GM12878 (cell line): ENCODE data around the gene PRR11. TPM values are rescaled to one million over a fixed set of nuclear protein-coding genes. Genes with fewer than 3 reads are reported as not detected.

Experiments used
- ATAC-seq: fragments of 200-7000 bp; cut with Tn5 transposase; 3 replicates; pipeline ENCODE4 v1.9.1; 2020; ENCODE audit warnings: mild to moderate bottlenecking, moderate library complexity
- BruUV-seq: library from RNA; stranded (reverse); fragments of 400-500 nt; replicated peaks from 2 replicates; lab custom pipeline; 2021; lab: Mats Ljungman, UMichigan
- CTCF ChIA-PET: fragments of 300-600 bp; sonication (Branson Sonifier 250); formaldehyde crosslinking; extraction: SDS; loops from one replicate; lab custom pipeline; 2021; ENCODE audit warnings: inconsistent platforms; lab: Yijun Ruan, JAX
- POLR2A ChIA-PET: fragments of 350-600 bp; formaldehyde crosslinking; extraction: SDS; loops from one replicate; lab custom pipeline; 2021; ENCODE audit warnings: inconsistent platforms; lab: Charles Lee
- RAD21 ChIA-PET: fragments of 300-600 bp; sonication (Branson Sonifier 250); formaldehyde crosslinking; loops from one replicate; lab custom pipeline; 2023; ENCODE audit warnings: antibody characterized with exemption; ENCODE audit not compliant: unreplicated experiment; lab: Charles Lee
- SMC1A ChIA-PET: fragments of 300-600 bp; sonication (Branson Sonifier 250); formaldehyde crosslinking; loops from one replicate; lab custom pipeline; 2023; ENCODE audit not compliant: unreplicated experiment, uncharacterized antibody; lab: Charles Lee
- DNase-seq: peaks from one replicate; pipeline ENCODE4 v3.0.0-alpha.2; 2011; ENCODE audit warnings: low read depth, low spot score
- FAIRE-seq: peaks from 3 replicates; lab custom pipeline; 2011; peaks lifted over from hg19 to GRCh38; lab: Jason Lieb, UNC
- H2AFZ ChIP-seq: 2 replicates; pipeline ENCODE4 v1.6.0; 2011; ENCODE audit warnings: low read depth, low read length, control low read depth; ENCODE audit not compliant: control insufficient read depth
- H3K27ac ChIP-seq: 2 replicates; pipeline ENCODE4 v1.5.1; 2011; ENCODE audit warnings: control low read depth; ENCODE audit not compliant: control insufficient read depth, insufficient read depth
- H3K27me3 ChIP-seq, 2 experiments: replicated peaks in 1 of 2; 2 replicates each; pipeline versions ENCODE4 v1.6.0 to v1.6.1; 2011; ENCODE audit warnings: low read length in 1 of 2; ENCODE audit not compliant: control insufficient read depth in 2 of 2, insufficient read depth in 2 of 2
- H3K36me3 ChIP-seq, 2 experiments: 2 replicates each; pipeline ENCODE4 v1.5.1; 2011; ENCODE audit warnings: low read length in 1 of 2; ENCODE audit not compliant: control insufficient read depth in 2 of 2, insufficient read depth in 2 of 2
- H3K4me1 ChIP-seq: 2 replicates; pipeline ENCODE4 v1.6.1; 2011; ENCODE audit warnings: mild to moderate bottlenecking, low read length, moderate library complexity, mixed read lengths; ENCODE audit not compliant: control insufficient read depth, insufficient read depth
- H3K4me2 ChIP-seq: 2 replicates; pipeline ENCODE4 v1.6.0; 2011; ENCODE audit warnings: control low read depth; ENCODE audit not compliant: control insufficient read depth, insufficient read depth
- H3K4me3 ChIP-seq: fragments of 200-600 bp; sonication (generic); 2 replicates; pipeline ENCODE4 v1.5.1; 2016
- H3K79me2 ChIP-seq: 2 replicates; pipeline ENCODE4 v1.6.0; 2011; ENCODE audit warnings: low read length; ENCODE audit not compliant: control insufficient read depth, insufficient read depth
- H3K9ac ChIP-seq: 2 replicates; pipeline ENCODE4 v1.8.0; 2011; ENCODE audit warnings: low read length, control low read depth, mixed read lengths; ENCODE audit not compliant: control insufficient read depth, insufficient read depth
- H3K9me3 ChIP-seq: replicated peaks from 3 replicates; pipeline ENCODE4 v1.5.1; 2011; ENCODE audit warnings: mild to moderate bottlenecking, low read length; ENCODE audit not compliant: control insufficient read depth, insufficient read depth
- H4K20me1 ChIP-seq: 2 replicates; pipeline ENCODE4 v1.6.0; 2011; ENCODE audit not compliant: control insufficient read depth, insufficient read depth
- ATF7 ChIP-seq: fragments of 450-650 bp; IDR thresholded peaks from 2 replicates; pipeline ENCODE4 v1.6.1; 2016; ENCODE audit warnings: low read depth, mild to moderate bottlenecking
- BCL11A ChIP-seq: IDR thresholded peaks from 2 replicates; pipeline ENCODE4 v1.6.1; 2011; ENCODE audit warnings: low read depth, low read length
- HDAC6 ChIP-seq: fragments of 200-600 bp; sonication (generic); IDR thresholded peaks from one replicate; pipeline ENCODE4 v1.8.0; 2017; ENCODE audit warnings: antibody characterized with exemption; ENCODE audit not compliant: unreplicated experiment
- IKZF2 ChIP-seq, 2 experiments: fragments of 450-650 bp; IDR thresholded peaks; 2 replicates each; pipeline ENCODE4 v1.6.1; 2017; ENCODE audit warnings: mild to moderate bottlenecking in 2 of 2, moderate library complexity in 2 of 2
- IRF4 ChIP-seq: IDR thresholded peaks from 2 replicates; pipeline ENCODE4 v1.6.1; 2011; ENCODE audit warnings: low read depth, low read length
- JUNB ChIP-seq: IDR thresholded peaks from 2 replicates; pipeline ENCODE4 v1.6.1; 2016; ENCODE audit warnings: antibody characterized with exemption, mild to moderate bottlenecking
- PAX5 ChIP-seq: IDR thresholded peaks from 2 replicates; pipeline ENCODE4 v1.6.1; 2011; ENCODE audit warnings: low read depth, low read length, borderline replicate concordance
- PKNOX1 ChIP-seq: fragments of 450-650 bp; IDR thresholded peaks from 2 replicates; pipeline ENCODE4 v1.6.1; 2016; ENCODE audit warnings: mild to moderate bottlenecking
- POU2F2 ChIP-seq: IDR thresholded peaks from 3 replicates; pipeline ENCODE4 v1.6.1; 2011; ENCODE audit warnings: low read depth, mild to moderate bottlenecking, low read length, borderline replicate concordance
- RUNX3 ChIP-seq: IDR thresholded peaks from 2 replicates; pipeline ENCODE4 v1.6.1; 2012; ENCODE audit warnings: low read length, inconsistent platforms
- TCF12 ChIP-seq: IDR thresholded peaks from 2 replicates; pipeline ENCODE4 v1.6.1; 2011; ENCODE audit warnings: low read depth, mild to moderate bottlenecking, low read length
- YBX1 ChIP-seq: fragments of 450-650 bp; IDR thresholded peaks from 2 replicates; pipeline ENCODE4 v1.6.1; 2016; ENCODE audit warnings: antibody characterized with exemption
- WGBS: methylation state at CpG from one replicate; pipeline ENCODE4 v1.1.6; 2016; ENCODE audit warnings: low lambda C conversion rate; ENCODE audit not compliant: insufficient replicate concordance, insufficient coverage; ENCODE audit errors: missing lambda C conversion rate; 5-methylcytosine and 5-hydroxymethylcytosine counted together
- in situ Hi-C: fragments of 300-500 bp; cut with MboI; formaldehyde crosslinking; loops from 9 replicates; pipeline ENCODE4 v1.14.3; 2018; ENCODE audit warnings: mixed read lengths
- intact Hi-C: fragments of 100-400 bp; cut with micrococcal nuclease; formaldehyde crosslinking; loops from one replicate; pipeline ENCODE4 v1.14.2; 2022; ENCODE audit not compliant: unreplicated experiment
- polyA plus RNA-seq, 11 experiments: library from polyadenylated mRNA; depleted of rRNA in 4 of 11; unstranded in 6 of 11; stranded (reverse) in 5 of 11; fragments of >200 nt; fragmentation: Nextera tagmentation in 4 of 11; fragmentation: Illumina TruSeq in 1 of 11; extraction: Ambion mirVana in 4 of 11; extraction: Trizol in 1 of 11; gene quantifications; 1 replicate in 1 of 11; 2 replicates in 10 of 11; pipeline versions ENCODE4 v1.2.1 to v1.2.3, GENCODE V29; 2011 to 2016; ENCODE audit warnings: inconsistent platforms in 2 of 11, missing spikeins in 2 of 11, low read depth in 1 of 11
- total RNA-seq, 4 experiments: library from RNA; depleted of rRNA in 3 of 4; stranded (reverse); fragments of >200 nt in 3 of 4; fragmentation: Illumina TruSeq in 1 of 4; extraction: Trizol in 1 of 4; gene quantifications; 2 replicates each; pipeline versions ENCODE4 v1.2.1 to v1.2.3, GENCODE V29; 2013 to 2021

The PRR11 gene
- total and polyA plus RNA-seq, 10 of the 15 experiments (the other 5 are each of a cell fraction or from before 2014, with no cell fraction given) = 20.8 to 97.0 (median 48.3) TPM

- in situ Hi-C loops (no loop called here), intact Hi-C loops (no loop called here)
- no TSS peak for BruUV-seq
- 20% methylated on average over 6 of the region's 6 CpGs for WGBS
- Histone ChIP-seq H3K4me3 (no peak overlapping the region), H3K27me3 (no peaks in the 10 kb centered on the region), H3K27ac (peak overlapping the region; percentile 44), H2AFZ (no peak overlapping the region), H3K79me2 (peaks cover 4% of the 10 kb centered on the region), H3K9ac (no peak overlapping the region), H3K4me1 (peaks cover 9% of the 10 kb centered on the region), H3K36me3 (peaks cover 0 to 6% of the 10 kb centered on the region in 2 experiments; a peak in 3 of 4 replicates), H4K20me1 (no peaks in the 10 kb centered on the region), H3K9me3 (no peaks in the 10 kb centered on the region), H3K4me2 (0 out of 2 replicates have a peak overlapping the region, but pooled peaks have one; percentile 17)
- peak; percentile 84 for FAIRE-seq
- TF ChIP-seq PKNOX1 (peak; percentile 82), JUNB (peak; percentile 14; the same call in 1 of the 2 replicates), YBX1 (no peak), BCL11A (0 out of 2 replicates have a peak, but pooled peaks have one; percentile 32), HDAC6 (no peak), IKZF2 (IDR thresholded peaks at IDR 0.05) (peak; percentile 26 to 34; a peak in 2 of 4 replicates), RUNX3 (peak; percentile 88), POU2F2 (peak; percentile 87), IRF4 (peak; percentile 51; the same call in 1 of the 2 replicates), PAX5 (peak; percentile 11; the same call in 1 of the 2 replicates), TCF12 (0 out of 2 replicates have a peak, but pooled peaks have one; percentile 13), ATF7 (no peak)
- POLR2A ChIA-PET = interaction anchor here (0.6 to 1.0 kb wide), 6 partner anchors 9 to 129 kb away, joined by 3 to 5 read pairs (median 3); partner anchors contain the start of gene PRR11
- CTCF ChIA-PET = interaction anchor here (0.6 to 0.7 kb wide), 4 partner anchors 12 to 1363 kb away, joined by 3 to 4 read pairs (median 3); no protein-coding TSS in a partner anchor
- DNase-seq = peak; percentile 41
- ATAC-seq = peak; percentile 67
- RAD21 ChIA-PET = interaction anchor here (0.7 kb wide), 1 partner anchor 542 kb away, joined by 3 read pairs; no protein-coding TSS in a partner anchor
- SMC1A ChIA-PET = interaction anchor here (1.5 to 1.7 kb wide), 2 partner anchors 12 to 27 kb away, joined by 3 to 7 read pairs; no protein-coding TSS in a partner anchor
Measured at GRCh38 chr17:59124665-59125064, 30.9 kb upstream of the PRR11 start.
